ENCODE results near the gene DTNB.
"Not testable (repeated sequence)": the region's sequence is repeated elsewhere in the genome, so short reads cannot be mapped to it uniquely, and the experiment has no call there.

The DTNB gene

GRCh38 chr2:25426326-25426725, 247.1 kb downstream of the DTNB start:
- in situ Hi-C loops (cut with MboI; ENCODE audit: low sequenced_read_pairs): no loop called here

GRCh38 chr2:25424426-25425028, 248.8 kb downstream of the DTNB start:
- in situ Hi-C loops (cut with MboI; ENCODE audit: low sequenced_read_pairs): no loop called here

GRCh38 chr2:25421820-25422411, 251.5 kb downstream of the DTNB start:
- in situ Hi-C loops (cut with MboI; ENCODE audit: low sequenced_read_pairs): no loop called here

GRCh38 chr2:25421289-25421688, 252.1 kb downstream of the DTNB start:
- in situ Hi-C loops (cut with MboI; ENCODE audit: low sequenced_read_pairs): no loop called here

- in situ Hi-C loops (cut with MboI; ENCODE audit: low sequenced_read_pairs): no loop called here
Observed at GRCh38 chr2:25420820-25421237, 252.5 kb downstream of the DTNB start.

GRCh38 chr2:25419678-25420242, 253.6 kb downstream of the DTNB start:
- in situ Hi-C loops (cut with MboI; ENCODE audit: low sequenced_read_pairs): no loop called here

- in situ Hi-C loops (cut with MboI; ENCODE audit: low sequenced_read_pairs): no loop called here
Observed at GRCh38 chr2:25418944-25419677, 254.3 kb downstream of the DTNB start.

GRCh38 chr2:25417715-25418369, 255.5 kb downstream of the DTNB start:
- in situ Hi-C loops (cut with MboI; ENCODE audit: low sequenced_read_pairs): no loop called here

GRCh38 chr2:25416674-25417073, 256.7 kb downstream of the DTNB start:
- in situ Hi-C loops (cut with MboI; ENCODE audit: low sequenced_read_pairs): no loop called here

GRCh38 chr2:25414781-25415180, 258.6 kb downstream of the DTNB start:
- in situ Hi-C loops (cut with MboI; ENCODE audit: low sequenced_read_pairs): no loop called here

GRCh38 chr2:25413409-25413808, 260.0 kb downstream of the DTNB start:
- in situ Hi-C loops (cut with MboI; ENCODE audit: low sequenced_read_pairs): not testable (repeated sequence)

GRCh38 chr2:25411753-25412152, 261.6 kb downstream of the DTNB start:
- in situ Hi-C loops (cut with MboI; ENCODE audit: low sequenced_read_pairs): no loop called here

GRCh38 chr2:25411281-25411680, 262.1 kb downstream of the DTNB start:
- in situ Hi-C loops (cut with MboI; ENCODE audit: low sequenced_read_pairs): no loop called here

- in situ Hi-C loops (cut with MboI; ENCODE audit: low sequenced_read_pairs): no loop called here
Observed at GRCh38 chr2:25410370-25410769, 263.0 kb downstream of the DTNB start.

- in situ Hi-C loops (cut with MboI; ENCODE audit: low sequenced_read_pairs): no loop called here
Observed at GRCh38 chr2:25409468-25409867, 263.9 kb downstream of the DTNB start.

- in situ Hi-C loops (cut with MboI; ENCODE audit: low sequenced_read_pairs): no loop called here
Observed at GRCh38 chr2:25409044-25409443, 264.3 kb downstream of the DTNB start.

- in situ Hi-C loops (cut with MboI; ENCODE audit: low sequenced_read_pairs): no loop called here
Observed at GRCh38 chr2:25405611-25406295, 267.6 kb downstream of the DTNB start.

GRCh38 chr2:25403120-25403760, 270.1 kb downstream of the DTNB start:
- in situ Hi-C loops (cut with MboI; ENCODE audit: low sequenced_read_pairs): not testable (repeated sequence)

- in situ Hi-C loops (cut with MboI; ENCODE audit: low sequenced_read_pairs): no loop called here
Observed at GRCh38 chr2:25402477-25402876, 270.9 kb downstream of the DTNB start.

GRCh38 chr2:25401307-25402026, 271.9 kb downstream of the DTNB start:
- in situ Hi-C loops (cut with MboI; ENCODE audit: low sequenced_read_pairs): no loop called here
